A549 treated with DMSO at 1 μM for 4 hours (cell line): ENCODE data around the gene FADS2. TPM values are rescaled to one million over a fixed set of nuclear protein-coding genes. Genes with fewer than 3 reads are reported as not detected.

Experiments
- total RNA-seq: library from RNA; stranded (reverse); fragments of 200-300 nt; extraction: Qiagen RNA extraction; gene quantifications from 5 replicates; pipeline ENCODE4 v1.2.3, GENCODE V29; 2022; ENCODE audit warnings: low read depth

Gene FADS2
- 259 to 325 TPM (median 293 TPM) in 5 replicates for total RNA-seq

GRCh38 chr11:61827571-61828378 lies at the start of gene FADS2:
TSS of gene FADS2 (plus strand) at chr11:61828300. CDS start at chr11:61828391, 91 bp downstream.

GRCh38 chr11:61792310-61793082 lies 35.6 kb upstream of the FADS2 start, which contains the start of the genes FEN1 and TMEM258:
TSS of gene FEN1 (plus strand) at chr11:61792911. CDS start at chr11:61795362, 2,451 bp downstream.
TSS of gene TMEM258 (minus strand) at chr11:61792599. CDS start at chr11:61792558, 41 bp downstream.

GRCh38 chr11:61816736-61817455 lies 11.2 kb upstream of the FADS2 start, which contains the start of gene FADS1:
TSS of gene FADS1 (minus strand) at chr11:61817003. CDS start at chr11:61816929, 74 bp downstream.

GRCh38 chr11:61891331-61892084 lies 63.4 kb downstream of the FADS2 start, which contains the start of gene FADS3:
TSS of gene FADS3 (minus strand) at chr11:61891545. CDS start at chr11:61891381, 164 bp downstream.

Other genes with a start within 250 kb of the FADS2 start
- gene SYT7, start 247.2 kb upstream of the FADS2 start, total RNA-seq, result 0.92 to 1.2 TPM (median 1.1 TPM) in 5 replicates
- gene DAGLA, start 147.9 kb upstream of the FADS2 start, total RNA-seq, result 4.3 to 6.7 TPM (median 6.1 TPM) in 5 replicates
- gene MYRF, start 75.7 kb upstream of the FADS2 start, total RNA-seq, result 16.3 to 22.1 TPM (median 20.9 TPM) in 5 replicates
- gene TMEM258, start 35.7 kb upstream of the FADS2 start, total RNA-seq, result 200 to 282 TPM (median 216 TPM) in 5 replicates
- gene FEN1, start 35.4 kb upstream of the FADS2 start, total RNA-seq, result 105 to 115 TPM (median 109 TPM) in 5 replicates
- 126 to 169 TPM (median 143 TPM) in 5 replicates for gene FADS1, start 11.3 kb upstream of the FADS2 start, total RNA-seq
- 37.3 to 56.8 TPM (median 48.5 TPM) in 5 replicates for gene FADS3, start 63.2 kb downstream of the FADS2 start, total RNA-seq
- 9.9 to 13.9 TPM (median 10.2 TPM) in 5 replicates for gene RAB3IL1, start 89.3 kb downstream of the FADS2 start, total RNA-seq
- 2.2 to 7.4 TPM (median 4.6 TPM) in 5 replicates for gene BEST1, start 122.1 kb downstream of the FADS2 start, total RNA-seq
- gene FTH1, start 139.3 kb downstream of the FADS2 start, total RNA-seq, result 8,240 to 18,597 TPM (median 15,839 TPM) in 5 replicates